WTC11 (cell line): ENCODE data around the gene KIDINS220. TPM values are rescaled to one million over a fixed set of nuclear protein-coding genes. Genes with fewer than 3 reads are reported as not detected.

Experiments
- ATAC-seq: fragments of 200-7000 bp; cut with Tn5 transposase; 2 replicates; pipeline ENCODE4 v1.10.0; 2021; ENCODE audit warnings: mild to moderate bottlenecking, moderate library complexity
- Bru-seq: library from RNA; stranded (reverse); fragments of 400-500 nt; gene quantifications from one replicate; lab custom pipeline; 2021; lab: Mats Ljungman, UMichigan
- CTCF ChIA-PET: fragments of 300-600 bp; sonication (Branson Sonifier 250); formaldehyde crosslinking; loops from one replicate; lab custom pipeline; 2021; ENCODE audit warnings: antibody characterized with exemption; lab: Charles Lee
- POLR2A ChIA-PET: fragments of 350-600 bp; sonication (Branson Sonifier 250); formaldehyde crosslinking; loops from one replicate; lab custom pipeline; 2021; ENCODE audit warnings: antibody characterized with exemption; lab: Charles Lee
- DNase-seq: peaks from one replicate; pipeline ENCODE4 v3.0.0; 2021; ENCODE audit warnings: low spot score
- H3K27ac Mint-ChIP-seq: 2 replicates; pipeline ENCODE4 v1.8.0; 2021; ENCODE audit warnings: mixed read lengths
- H3K27me3 Mint-ChIP-seq: 2 replicates; pipeline ENCODE4 v1.8.0; 2021; ENCODE audit warnings: low read depth, mild to moderate bottlenecking, moderate library complexity, mixed read lengths
- H3K36me3 Mint-ChIP-seq: 2 replicates; pipeline ENCODE4 v1.8.0; 2021; ENCODE audit warnings: mixed read lengths
- H3K4me1 Mint-ChIP-seq: 2 replicates; pipeline ENCODE4 v1.8.0; 2022; ENCODE audit warnings: mixed read lengths
- H3K4me3 Mint-ChIP-seq: 2 replicates; pipeline ENCODE4 v1.8.0; 2021; ENCODE audit warnings: mild to moderate bottlenecking, moderate library complexity, mixed read lengths
- H3K9me3 Mint-ChIP-seq: 2 replicates; pipeline ENCODE4 v1.8.0; 2021; ENCODE audit warnings: mixed read lengths
- ATF1 ChIP-seq: sonication (generic); formaldehyde crosslinking; IDR thresholded peaks from 2 replicates; pipeline ENCODE4 v1.8.1; 2023; ENCODE audit warnings: mild to moderate bottlenecking, moderate library complexity, missing genetic modification reagents
- ATF6 ChIP-seq: sonication (generic); formaldehyde crosslinking; IDR thresholded peaks from 2 replicates; pipeline ENCODE4 v1.8.1; 2023; ENCODE audit warnings: mild to moderate bottlenecking, missing genetic modification reagents
- CREB1 ChIP-seq: sonication (generic); formaldehyde crosslinking; IDR thresholded peaks from 2 replicates; pipeline ENCODE4 v1.8.0; 2023; ENCODE audit warnings: mild to moderate bottlenecking, missing genetic modification reagents
- CTCF ChIP-seq: fragments of 200-600 bp; IDR thresholded peaks from 2 replicates; pipeline ENCODE4 v1.8.0; 2022; ENCODE audit warnings: antibody characterized with exemption
- ETV6 ChIP-seq: sonication (generic); formaldehyde crosslinking; IDR thresholded peaks from 2 replicates; pipeline ENCODE4 v1.8.1; 2022; ENCODE audit warnings: mild to moderate bottlenecking, missing genetic modification reagents
- FOXK1 ChIP-seq: sonication (generic); formaldehyde crosslinking; IDR thresholded peaks from 2 replicates; pipeline ENCODE4 v1.8.0; 2022; ENCODE audit warnings: mild to moderate bottlenecking, moderate library complexity, missing genetic modification reagents
- FOXP1 ChIP-seq: sonication (generic); formaldehyde crosslinking; IDR thresholded peaks from 2 replicates; pipeline ENCODE4 v1.8.0; 2022; ENCODE audit warnings: missing genetic modification reagents, mild to moderate bottlenecking, moderate library complexity, borderline replicate concordance
- GABPB1 ChIP-seq: sonication (generic); formaldehyde crosslinking; IDR thresholded peaks from 2 replicates; pipeline ENCODE4 v1.8.1; 2023; ENCODE audit warnings: mild to moderate bottlenecking, missing genetic modification reagents
- GTF2I ChIP-seq: fragments of 250-450 bp; sonication (Bioruptor Pico); conservative IDR thresholded peaks from 2 replicates; pipeline ENCODE4 v1.4.0; 2021; ENCODE audit warnings: mild to moderate bottlenecking
- KAT7 ChIP-seq: sonication (generic); formaldehyde crosslinking; IDR thresholded peaks from 2 replicates; pipeline ENCODE4 v1.8.1; 2023; ENCODE audit warnings: missing genetic modification reagents, mild to moderate bottlenecking, borderline replicate concordance
- MAX ChIP-seq: sonication (generic); formaldehyde crosslinking; IDR thresholded peaks from 2 replicates; pipeline ENCODE4 v1.8.0; 2022; ENCODE audit warnings: mild to moderate bottlenecking, missing genetic modification reagents
- MYBL2 ChIP-seq: sonication (generic); formaldehyde crosslinking; IDR thresholded peaks from 2 replicates; pipeline ENCODE4 v1.8.1; 2023; ENCODE audit warnings: mild to moderate bottlenecking, moderate library complexity, missing genetic modification reagents
- SP1 ChIP-seq: sonication (generic); formaldehyde crosslinking; conservative IDR thresholded peaks from 2 replicates; pipeline ENCODE4 v1.8.1; 2022; ENCODE audit warnings: missing genetic modification reagents
- ZNF138 ChIP-seq: sonication (generic); formaldehyde crosslinking; conservative IDR thresholded peaks from 2 replicates; pipeline ENCODE4 v1.8.1; 2022; ENCODE audit warnings: mild to moderate bottlenecking, moderate library complexity, missing genetic modification reagents
- ZNF423 ChIP-seq: fragments of 250-450 bp; sonication (Bioruptor Pico); IDR thresholded peaks from 2 replicates; pipeline ENCODE4 v2.1.2; 2022; ENCODE audit warnings: mild to moderate bottlenecking, moderate library complexity
- long read RNA-seq, 3 experiments: library from RNA in 1 of 3; library from capped mRNA in 1 of 3; library from polyadenylated mRNA in 1 of 3; unstranded in 2 of 3; stranded (forward) in 1 of 3; transcript quantifications; one replicate each; pipeline ENCODE4 v2.0.0, GENCODE V29; 2021
- total RNA-seq: library from RNA; stranded (reverse); gene quantifications from 3 replicates; pipeline ENCODE4 v1.2.3, GENCODE V29; 2021
- TF ChIP-seq, protein P1 (sequence below): sonication (generic); formaldehyde crosslinking; IDR thresholded peaks from 2 replicates; pipeline ENCODE4 v1.8.1; 2023; ENCODE audit warnings: mild to moderate bottlenecking, missing genetic modification reagents, moderate library complexity
- TF ChIP-seq, protein P2 (sequence below): sonication (generic); formaldehyde crosslinking; IDR thresholded peaks from 2 replicates; pipeline ENCODE4 v1.8.1; 2022; ENCODE audit warnings: missing genetic modification reagents, borderline replicate concordance
- TF ChIP-seq, protein P3 (sequence below): sonication (generic); formaldehyde crosslinking; IDR thresholded peaks from 2 replicates; pipeline ENCODE4 v1.8.1; 2023; ENCODE audit warnings: mild to moderate bottlenecking, missing genetic modification reagents, moderate library complexity
- TF ChIP-seq, protein P4 (sequence below): sonication (generic); formaldehyde crosslinking; IDR thresholded peaks from 2 replicates; pipeline ENCODE4 v1.8.1; 2023; ENCODE audit warnings: mild to moderate bottlenecking, missing genetic modification reagents, borderline replicate concordance

KIDINS220 gene
- total RNA-seq: 23.9 to 25.1 TPM (median 24.4 TPM) in 3 replicates
- Bru-seq, nascent RNA: percentile 65 among the genes with signal in this experiment
- long read RNA-seq, experiment 1, partial matches to known transcripts: 20 of 92 reads
- long read RNA-seq, experiment 1, other reads (novel, unspliced or antisense): 72 of 92 reads
- long read RNA-seq, experiment 2, partial matches to known transcripts: 9 of 29 reads
- long read RNA-seq, experiment 2, other reads (novel, unspliced or antisense): 20 of 29 reads
- long read RNA-seq, experiment 3, partial matches to known transcripts: 2 of 4 reads
- long read RNA-seq, experiment 3, other reads (novel, unspliced or antisense): 2 of 4 reads

- Mint-ChIP-seq H3K9me3 (no peaks in the 10 kb centered on the region), H3K4me3 (peak within 1 kb of the TSS; percentile 99), H3K27ac (peak within 1 kb of the TSS; percentile 92), H3K4me1 (peaks cover 12% of the 10 kb centered on the region), H3K36me3 (no peaks in the 10 kb centered on the region), H3K27me3 (peaks cover 6% of the 10 kb centered on the region; the same call in 1 of the 2 replicates)
- ChIA-PET POLR2A (no interaction called here), CTCF (interaction anchor here (0.6 to 1.6 kb wide), 5 partner anchors 10 to 306 kb away, joined by 3 to 5 read pairs (median 3); no protein-coding TSS in a partner anchor)
- peak; percentile 89 for ATAC-seq
- peak; percentile 81 for DNase-seq
- TF ChIP-seq GABPB1 (peak; percentile 58; the same call in 1 of the 2 replicates), ATF1 (CRISPR knock-in tag) (no peak), ETV6 (no peak), ZNF138 (CRISPR knock-in tag) (no peak), MYBL2 (CRISPR knock-in tag) (no peak), KAT7 (CRISPR knock-in tag) (0 out of 2 replicates have a peak, but pooled peaks have one; percentile 52), ATF6 (no peak), FOXP1 (CRISPR knock-in tag) (0 out of 2 replicates have a peak, but pooled peaks have one; percentile 53), GTF2I (no peak), FOXK1 (CRISPR knock-in tag) (peak; percentile 44; the same call in 1 of the 2 replicates), CTCF (no peak), MAX (CRISPR knock-in tag) (peak; percentile 48; the same call in 1 of the 2 replicates), CREB1 (CRISPR knock-in tag) (no peak), SP1 (CRISPR knock-in tag) (peak; percentile 76), ZNF423 (CRISPR knock-in tag) (no peak)
- TF ChIP-seq, protein P1, sequence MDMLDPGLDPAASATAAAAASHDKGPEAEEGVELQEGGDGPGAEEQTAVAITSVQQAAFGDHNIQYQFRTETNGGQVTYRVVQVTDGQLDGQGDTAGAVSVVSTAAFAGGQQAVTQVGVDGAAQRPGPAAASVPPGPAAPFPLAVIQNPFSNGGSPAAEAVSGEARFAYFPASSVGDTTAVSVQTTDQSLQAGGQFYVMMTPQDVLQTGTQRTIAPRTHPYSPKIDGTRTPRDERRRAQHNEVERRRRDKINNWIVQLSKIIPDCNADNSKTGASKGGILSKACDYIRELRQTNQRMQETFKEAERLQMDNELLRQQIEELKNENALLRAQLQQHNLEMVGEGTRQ (CRISPR knock-in tag): peak; percentile 94
- TF ChIP-seq, protein P2, sequence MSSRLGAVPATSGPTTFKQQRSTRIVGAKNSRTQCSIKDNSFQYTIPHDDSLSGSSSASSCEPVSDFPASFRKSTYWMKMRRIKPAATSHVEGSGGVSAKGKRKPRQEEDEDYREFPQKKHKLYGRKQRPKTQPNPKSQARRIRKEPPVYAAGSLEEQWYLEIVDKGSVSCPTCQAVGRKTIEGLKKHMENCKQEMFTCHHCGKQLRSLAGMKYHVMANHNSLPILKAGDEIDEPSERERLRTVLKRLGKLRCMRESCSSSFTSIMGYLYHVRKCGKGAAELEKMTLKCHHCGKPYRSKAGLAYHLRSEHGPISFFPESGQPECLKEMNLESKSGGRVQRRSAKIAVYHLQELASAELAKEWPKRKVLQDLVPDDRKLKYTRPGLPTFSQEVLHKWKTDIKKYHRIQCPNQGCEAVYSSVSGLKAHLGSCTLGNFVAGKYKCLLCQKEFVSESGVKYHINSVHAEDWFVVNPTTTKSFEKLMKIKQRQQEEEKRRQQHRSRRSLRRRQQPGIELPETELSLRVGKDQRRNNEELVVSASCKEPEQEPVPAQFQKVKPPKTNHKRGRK (CRISPR knock-in tag): no peak
- TF ChIP-seq, protein P3, sequence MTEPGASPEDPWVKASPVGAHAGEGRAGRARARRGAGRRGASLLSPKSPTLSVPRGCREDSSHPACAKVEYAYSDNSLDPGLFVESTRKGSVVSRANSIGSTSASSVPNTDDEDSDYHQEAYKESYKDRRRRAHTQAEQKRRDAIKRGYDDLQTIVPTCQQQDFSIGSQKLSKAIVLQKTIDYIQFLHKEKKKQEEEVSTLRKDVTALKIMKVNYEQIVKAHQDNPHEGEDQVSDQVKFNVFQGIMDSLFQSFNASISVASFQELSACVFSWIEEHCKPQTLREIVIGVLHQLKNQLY: no peak
- TF ChIP-seq, protein P4, sequence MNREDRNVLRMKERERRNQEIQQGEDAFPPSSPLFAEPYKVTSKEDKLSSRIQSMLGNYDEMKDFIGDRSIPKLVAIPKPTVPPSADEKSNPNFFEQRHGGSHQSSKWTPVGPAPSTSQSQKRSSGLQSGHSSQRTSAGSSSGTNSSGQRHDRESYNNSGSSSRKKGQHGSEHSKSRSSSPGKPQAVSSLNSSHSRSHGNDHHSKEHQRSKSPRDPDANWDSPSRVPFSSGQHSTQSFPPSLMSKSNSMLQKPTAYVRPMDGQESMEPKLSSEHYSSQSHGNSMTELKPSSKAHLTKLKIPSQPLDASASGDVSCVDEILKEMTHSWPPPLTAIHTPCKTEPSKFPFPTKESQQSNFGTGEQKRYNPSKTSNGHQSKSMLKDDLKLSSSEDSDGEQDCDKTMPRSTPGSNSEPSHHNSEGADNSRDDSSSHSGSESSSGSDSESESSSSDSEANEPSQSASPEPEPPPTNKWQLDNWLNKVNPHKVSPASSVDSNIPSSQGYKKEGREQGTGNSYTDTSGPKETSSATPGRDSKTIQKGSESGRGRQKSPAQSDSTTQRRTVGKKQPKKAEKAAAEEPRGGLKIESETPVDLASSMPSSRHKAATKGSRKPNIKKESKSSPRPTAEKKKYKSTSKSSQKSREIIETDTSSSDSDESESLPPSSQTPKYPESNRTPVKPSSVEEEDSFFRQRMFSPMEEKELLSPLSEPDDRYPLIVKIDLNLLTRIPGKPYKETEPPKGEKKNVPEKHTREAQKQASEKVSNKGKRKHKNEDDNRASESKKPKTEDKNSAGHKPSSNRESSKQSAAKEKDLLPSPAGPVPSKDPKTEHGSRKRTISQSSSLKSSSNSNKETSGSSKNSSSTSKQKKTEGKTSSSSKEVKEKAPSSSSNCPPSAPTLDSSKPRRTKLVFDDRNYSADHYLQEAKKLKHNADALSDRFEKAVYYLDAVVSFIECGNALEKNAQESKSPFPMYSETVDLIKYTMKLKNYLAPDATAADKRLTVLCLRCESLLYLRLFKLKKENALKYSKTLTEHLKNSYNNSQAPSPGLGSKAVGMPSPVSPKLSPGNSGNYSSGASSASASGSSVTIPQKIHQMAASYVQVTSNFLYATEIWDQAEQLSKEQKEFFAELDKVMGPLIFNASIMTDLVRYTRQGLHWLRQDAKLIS: no peak
Measured at GRCh38 chr2:8836971-8837794, at the start of gene KIDINS220. Gene KIDINS220, minus strand, starts transcription at chr2:8837613. Its CDS starts 10,520 bp downstream, at chr2:8827093.
